HG03354 (cell line): ENCODE data around the gene SCGB1A1.
"Not testable (repeated sequence)": the region's sequence is repeated elsewhere in the genome, so short reads cannot be mapped to it uniquely, and the experiment has no call there.

Source experiments
- ATAC-seq: cut with Tn5 transposase; IDR thresholded peaks from one replicate; pipeline ENCODE4 v1.9.1; 2021; ENCODE audit warnings: mild to moderate bottlenecking; ENCODE audit not compliant: unreplicated experiment, poor library complexity, severe bottlenecking

Gene SCGB1A1

DNA sequence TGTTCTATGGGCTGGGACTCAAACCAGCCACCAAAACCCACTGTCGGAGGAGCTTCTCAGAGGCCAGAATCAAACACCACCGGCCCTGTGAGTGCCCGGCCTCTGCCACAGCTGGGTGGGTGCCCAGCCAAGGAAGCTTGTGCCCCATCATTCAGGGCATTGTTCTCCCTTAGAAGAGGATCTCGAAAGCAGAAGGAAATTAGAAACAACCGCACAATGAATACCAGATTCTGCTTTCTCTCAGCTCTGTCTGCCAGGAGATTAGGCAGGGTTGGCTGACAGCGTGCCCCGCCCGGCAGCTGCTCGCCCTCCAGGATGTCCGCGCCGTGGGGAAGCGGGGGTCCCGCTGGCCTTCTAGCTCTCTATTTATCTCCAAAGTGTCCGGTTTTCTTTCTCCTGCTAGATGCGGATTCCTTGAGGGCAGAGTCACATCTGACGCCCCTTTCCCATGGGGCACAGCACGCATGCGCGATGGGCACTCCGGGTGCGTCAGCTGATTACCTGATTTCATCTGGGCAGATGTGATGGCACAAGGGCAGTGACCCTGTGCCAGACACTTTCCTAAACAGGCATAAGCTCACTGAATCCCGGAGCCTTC, 25.5 kb downstream of the SCGB1A1 start:
- no peak for ATAC-seq

DNA sequence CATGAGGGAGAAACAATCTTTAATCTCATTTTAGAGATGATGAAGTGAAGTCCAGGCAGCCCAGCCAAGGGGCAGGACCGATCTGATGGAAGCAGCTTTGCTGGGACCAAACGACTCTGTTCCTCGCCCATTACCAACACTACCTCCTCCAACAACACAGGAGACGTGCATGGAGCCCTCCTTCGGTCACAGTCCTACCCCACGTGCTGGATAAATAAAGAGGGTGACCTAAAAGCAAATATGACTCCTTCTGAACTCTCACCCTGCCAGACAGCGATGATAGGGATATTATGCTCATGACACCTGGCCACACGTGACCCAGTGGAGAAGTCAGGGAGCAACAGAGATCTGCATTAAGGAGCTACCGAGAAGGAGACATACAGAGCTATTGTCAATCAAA, 26.0 kb downstream of the SCGB1A1 start:
- no peak for ATAC-seq

DNA sequence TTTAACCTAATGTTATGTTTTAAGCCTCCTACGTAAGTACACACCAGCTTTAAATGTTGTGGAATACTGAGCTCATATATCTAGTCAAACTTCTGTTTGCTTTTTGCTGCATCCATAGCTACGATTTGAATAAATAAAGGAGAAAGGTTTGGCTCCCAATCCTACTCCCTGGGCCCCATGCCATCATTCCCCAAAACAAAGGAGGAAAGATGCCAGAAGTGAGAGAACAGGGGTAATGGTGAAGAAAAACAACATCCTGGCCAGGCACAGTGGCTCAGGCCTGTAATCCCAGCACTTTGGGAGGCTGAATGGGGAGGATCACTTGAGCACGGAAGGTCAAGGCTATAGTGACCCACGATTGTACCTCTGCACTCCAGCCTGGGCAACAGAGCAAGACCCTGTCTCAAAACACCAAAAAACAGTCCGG, 26.5 kb downstream of the SCGB1A1 start:
- no peak for ATAC-seq

DNA sequence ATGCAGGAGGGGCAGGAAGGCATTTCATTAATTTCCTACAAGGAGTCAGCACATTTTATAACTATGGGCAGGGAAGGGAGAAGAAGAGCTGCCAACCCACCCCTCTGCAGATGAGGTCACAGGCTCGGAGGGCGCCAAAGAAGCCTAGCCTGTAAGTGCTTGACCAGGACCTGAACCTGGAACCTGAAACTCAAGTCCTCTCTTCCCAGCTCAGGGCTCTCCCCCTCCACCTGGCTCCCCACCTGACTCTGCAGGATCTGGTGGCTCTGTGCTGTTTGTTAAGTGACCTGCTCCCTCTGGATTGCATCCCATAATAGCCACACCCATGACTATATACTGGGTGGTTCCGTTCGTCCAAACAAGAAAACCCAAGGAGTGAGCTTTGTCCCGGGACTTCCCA, 27.3 kb downstream of the SCGB1A1 start:
- ATAC-seq: no peak

DNA sequence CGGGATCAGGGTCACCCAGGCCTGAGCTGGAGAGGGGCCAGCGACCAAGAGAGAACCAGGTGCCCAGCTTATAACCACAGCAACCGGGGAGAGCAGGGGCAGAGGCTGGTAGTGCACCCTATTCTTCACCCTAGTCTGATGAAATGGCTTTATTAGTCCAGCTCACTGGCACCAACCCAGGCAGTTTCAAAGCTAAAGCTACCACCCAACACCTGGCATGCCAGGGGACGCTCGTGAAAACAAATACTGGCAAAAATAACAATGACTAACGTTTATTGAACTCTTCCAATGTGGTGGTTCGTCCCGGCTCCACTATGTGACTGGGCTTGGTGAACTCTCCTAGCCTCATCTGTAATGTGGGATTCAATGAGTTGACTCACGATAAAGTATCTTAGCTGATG, 30.6 kb downstream of the SCGB1A1 start:
- no peak for ATAC-seq

DNA sequence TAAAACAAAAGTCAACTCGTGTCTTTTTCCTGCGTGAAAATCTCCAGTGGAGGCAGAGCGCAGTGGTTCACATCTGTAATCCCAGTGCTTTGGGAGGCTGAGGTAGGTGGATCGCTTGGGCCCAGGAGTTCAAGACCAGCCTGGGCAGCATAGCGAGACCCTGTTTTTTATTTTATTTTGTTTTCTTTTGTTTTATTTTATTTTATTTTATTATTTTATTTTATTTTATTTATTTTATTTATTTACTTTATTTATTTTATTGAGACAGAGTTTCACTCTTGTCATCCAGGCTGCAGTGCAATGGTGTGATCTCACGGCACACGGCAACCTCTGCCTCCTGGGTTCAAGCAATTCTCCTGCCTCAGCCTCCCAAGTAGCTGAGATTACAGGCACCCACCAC, 31.1 kb downstream of the SCGB1A1 start:
- not testable (repeated sequence) for ATAC-seq

DNA sequence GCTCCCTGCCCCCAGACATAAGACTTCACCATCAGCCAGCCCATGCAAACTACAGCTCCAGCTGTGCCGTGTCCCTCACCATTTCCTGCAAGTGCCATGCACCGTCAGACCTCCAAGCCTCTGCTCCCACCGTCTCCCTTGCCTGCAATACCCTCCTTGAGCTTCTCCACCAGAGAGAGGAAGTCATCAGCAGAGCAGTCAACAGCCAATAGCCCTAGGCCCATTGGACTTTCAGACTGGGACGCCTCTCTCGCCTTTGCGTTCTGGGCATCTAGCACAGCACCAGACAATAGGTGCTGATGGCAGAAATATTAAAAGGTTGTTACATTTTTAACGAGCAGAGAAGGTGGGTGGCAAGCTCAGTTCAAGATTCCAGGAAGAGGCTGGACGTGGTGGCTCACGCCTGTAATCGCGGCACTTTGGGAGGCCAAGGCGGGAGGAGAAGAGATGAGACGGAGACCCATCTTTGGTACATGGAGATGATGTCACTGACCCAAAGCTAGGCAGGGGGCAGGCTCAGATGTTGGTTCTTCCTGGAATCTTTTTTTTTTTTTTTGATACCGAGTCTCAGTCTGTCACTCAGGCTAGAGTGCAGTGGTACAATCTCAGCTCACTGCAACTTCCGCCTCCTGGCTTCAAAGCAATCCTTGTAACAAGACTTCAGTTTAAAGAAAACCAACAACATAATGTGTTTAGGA, 31.9 kb downstream of the SCGB1A1 start:
- ATAC-seq: no peak

DNA sequence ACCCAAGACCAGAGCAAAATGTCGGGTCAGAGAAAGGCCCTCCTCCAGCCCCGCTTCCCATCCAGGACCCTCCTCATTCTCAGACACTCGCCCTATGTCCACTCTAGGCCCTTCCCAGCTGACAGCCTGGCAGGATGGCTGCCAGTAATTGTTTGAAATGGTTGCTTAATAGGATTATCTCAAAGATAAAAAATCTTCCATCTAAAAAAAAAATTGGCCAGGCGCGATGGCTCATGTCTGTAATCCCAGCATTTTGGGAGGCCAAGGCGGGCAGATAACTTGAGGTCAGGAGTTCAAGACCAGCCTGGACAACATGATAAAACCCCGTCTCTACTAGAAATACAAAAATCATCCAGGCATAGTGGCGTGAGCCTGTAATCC, 32.4 kb downstream of the SCGB1A1 start:
- ATAC-seq: no peak

DNA sequence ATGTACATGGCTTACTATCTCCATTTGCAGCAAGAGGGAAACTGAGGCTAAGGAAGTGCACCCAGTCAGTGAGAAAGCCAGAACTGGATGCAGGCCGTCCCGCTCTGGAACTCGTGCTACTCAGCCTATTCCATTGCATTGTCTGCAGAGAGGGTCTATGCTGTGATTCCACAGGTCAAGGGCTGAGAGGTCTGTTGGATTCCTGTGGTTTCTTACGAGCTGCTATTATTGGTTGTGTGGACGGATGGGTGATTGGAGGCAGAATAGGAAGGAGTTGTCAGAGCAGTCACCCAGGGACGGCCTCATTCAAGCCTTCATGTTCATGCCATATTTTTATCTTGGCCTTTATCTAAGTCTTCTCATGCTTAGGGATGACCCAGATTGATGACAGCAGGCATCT, 33.4 kb downstream of the SCGB1A1 start:
- ATAC-seq: no peak

DNA sequence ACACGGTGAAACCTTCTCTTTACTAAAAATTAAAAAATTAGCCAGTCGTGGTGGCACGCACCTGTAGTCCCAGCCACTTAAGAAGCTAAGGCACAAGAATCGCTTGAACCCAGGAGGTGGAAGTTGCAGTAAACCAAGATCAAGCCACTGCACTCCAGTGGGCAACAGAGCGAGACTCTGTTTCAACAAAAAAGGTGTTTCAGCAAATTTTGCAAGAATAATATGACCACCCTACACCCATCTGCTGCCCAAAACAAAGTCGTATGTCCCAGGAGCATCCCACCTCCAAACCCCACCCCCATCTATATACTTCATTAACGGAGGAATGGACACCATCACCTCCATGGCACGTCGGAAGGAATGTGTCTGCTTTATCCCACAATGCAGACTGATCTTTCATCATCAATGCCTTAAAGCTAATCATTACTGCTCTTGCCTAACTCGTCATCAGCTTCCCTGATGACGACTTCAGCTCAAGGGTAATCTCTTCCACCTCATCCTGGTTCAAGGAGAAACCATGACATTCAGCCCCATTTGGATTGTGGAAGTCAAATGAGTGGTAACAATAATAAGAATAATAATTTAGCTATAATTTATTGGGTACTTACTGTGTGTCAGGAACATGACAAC, 34.1 kb downstream of the SCGB1A1 start:
- no peak for ATAC-seq

DNA sequence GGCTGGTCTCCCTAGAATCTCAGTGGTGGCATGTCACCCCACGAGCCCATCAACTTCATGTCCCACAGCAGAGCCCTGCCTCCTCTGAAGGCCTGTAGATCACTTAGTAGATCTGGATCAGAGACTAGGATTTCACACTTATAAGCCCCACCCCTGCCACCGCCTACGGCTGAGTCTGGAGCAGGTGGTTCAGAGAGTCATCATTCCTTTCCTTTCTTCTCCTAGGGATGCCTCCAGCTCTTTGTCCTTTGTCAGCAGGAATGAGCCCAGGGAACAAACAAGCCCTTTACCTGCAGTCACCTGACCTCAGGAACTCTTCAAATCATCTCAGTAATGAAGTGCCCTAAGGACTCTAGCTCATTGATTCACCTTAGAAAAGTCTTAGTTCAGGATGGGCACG, 37.8 kb downstream of the SCGB1A1 start:
- ATAC-seq: no peak

DNA sequence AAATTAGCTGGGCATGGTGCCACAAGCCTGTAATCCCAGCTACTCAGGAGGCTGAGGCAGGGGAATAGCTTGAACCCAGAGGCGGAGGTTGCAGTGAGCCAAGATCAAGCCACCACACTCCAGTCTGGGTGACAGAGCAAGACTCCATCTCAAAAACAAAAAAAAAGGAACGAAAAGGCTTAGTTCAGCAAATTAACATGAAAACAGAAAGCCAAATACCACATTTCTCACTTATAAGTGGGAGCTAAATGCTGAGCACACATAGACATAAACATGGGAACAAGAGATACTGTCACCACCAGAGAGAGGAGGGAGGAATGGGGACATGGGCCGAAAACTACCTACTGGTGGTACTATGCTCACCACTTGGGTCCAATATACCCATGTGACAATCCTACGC, 38.6 kb downstream of the SCGB1A1 start:
- no peak for ATAC-seq

DNA sequence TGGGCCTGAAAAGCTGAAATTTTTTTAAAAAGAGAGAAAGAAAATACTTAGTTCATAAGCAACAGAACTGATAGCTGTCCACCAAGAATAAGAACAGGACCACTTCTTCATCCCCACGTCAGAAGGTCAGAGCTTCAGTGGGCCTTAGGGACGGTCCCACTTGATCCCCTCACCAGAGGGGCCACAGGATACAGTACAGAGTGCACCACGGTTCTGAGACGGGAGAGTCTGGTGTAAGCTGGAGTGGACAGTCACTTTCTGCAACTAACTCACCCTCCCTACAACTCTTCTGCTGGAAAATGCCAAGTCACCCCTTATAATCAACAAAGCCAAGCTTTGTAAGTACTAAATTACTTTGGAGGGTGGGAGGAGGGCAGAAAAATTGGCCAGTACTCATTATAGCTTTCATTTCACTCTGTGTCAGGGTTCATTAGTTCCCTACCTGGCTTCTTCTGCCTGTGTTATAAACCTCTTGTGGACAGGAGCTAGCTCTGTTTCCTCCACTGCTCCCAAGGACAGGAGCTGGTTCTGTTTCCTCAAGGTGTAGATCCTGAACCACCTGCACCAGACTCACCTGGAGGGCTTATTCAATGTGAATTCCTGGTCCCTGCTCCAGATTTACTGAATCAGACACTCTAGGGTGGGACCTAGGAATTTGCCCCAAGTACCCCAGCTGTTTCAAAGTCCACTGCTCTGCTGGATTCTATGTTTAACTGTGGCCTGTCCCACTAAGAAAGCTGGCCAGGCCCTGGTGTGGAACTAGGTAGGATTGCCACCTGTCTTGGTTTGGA, 39.6 kb downstream of the SCGB1A1 start:
- ATAC-seq: no peak

DNA sequence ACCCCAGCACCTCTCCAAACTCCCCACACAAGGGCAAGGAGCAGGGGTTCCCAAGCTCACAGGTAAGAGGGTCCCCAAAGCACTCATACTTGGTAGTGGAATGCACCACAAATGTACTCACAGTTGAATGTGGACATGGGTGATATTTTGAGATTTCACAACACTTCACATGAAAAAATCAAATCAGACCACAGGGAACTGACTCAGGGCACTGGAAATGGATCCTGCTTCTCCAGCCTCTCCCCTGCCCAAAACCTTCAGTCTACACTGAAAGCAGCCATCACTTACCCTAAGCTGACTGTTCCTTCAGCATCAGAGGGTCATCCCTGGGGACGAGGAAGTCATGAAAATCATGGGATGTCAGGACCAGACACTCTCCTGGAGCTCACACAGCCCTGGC, 40.2 kb downstream of the SCGB1A1 start:
- ATAC-seq: no peak

DNA sequence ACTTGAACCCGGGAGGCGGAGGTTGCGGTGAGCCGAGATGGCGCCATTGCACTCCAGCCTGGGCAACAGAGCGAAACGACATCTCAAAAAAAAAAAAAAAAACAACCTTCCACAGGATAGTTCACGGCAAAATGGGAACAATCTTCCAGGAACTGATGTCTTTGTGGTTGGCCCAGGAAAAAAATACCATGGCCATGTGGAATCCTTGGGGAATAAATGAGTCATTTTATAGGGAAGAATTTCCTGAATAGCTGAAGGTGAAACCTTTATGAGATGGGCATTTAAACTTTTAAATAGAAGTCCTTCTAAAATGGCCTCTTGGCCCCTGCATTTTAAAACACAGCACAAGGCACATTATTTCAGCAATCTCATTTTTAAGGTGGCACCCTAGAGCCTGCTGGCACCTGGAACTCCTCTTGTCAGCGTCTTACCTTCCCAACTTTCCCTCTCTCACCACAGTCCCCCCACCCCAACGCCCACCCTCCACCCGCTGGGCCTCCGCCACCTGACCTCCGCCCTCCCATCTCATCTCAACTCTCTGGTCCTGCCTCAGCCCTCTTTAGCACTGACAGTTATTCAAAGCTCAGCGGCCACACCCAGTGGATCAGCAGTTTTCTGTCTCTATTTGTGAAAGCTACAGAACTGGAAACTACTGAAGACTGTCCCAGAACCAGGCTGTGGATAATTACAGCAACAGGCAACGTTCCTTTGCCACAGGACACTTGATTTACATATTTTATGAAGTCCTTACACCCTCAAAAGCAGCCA, 43.1 kb downstream of the SCGB1A1 start:
- no peak for ATAC-seq

DNA sequence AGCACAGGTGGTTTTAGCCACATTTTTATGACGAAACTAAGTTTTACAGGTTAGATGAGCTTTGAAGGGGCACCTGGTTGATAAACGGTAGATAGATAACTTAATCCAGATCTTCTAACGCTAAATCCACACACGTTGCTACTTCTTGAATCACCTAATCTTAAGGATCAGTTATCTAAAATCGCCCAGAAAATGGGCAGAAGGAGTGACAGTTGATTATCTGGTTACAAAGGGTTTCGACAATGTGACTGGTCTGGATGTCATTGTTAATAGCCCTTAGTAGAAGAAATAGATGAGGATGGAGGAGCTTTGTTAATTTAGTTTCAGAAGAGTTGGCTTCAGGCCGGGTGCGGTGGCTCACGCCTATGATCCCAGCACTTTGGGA, 43.7 kb downstream of the SCGB1A1 start:
- no peak for ATAC-seq

DNA sequence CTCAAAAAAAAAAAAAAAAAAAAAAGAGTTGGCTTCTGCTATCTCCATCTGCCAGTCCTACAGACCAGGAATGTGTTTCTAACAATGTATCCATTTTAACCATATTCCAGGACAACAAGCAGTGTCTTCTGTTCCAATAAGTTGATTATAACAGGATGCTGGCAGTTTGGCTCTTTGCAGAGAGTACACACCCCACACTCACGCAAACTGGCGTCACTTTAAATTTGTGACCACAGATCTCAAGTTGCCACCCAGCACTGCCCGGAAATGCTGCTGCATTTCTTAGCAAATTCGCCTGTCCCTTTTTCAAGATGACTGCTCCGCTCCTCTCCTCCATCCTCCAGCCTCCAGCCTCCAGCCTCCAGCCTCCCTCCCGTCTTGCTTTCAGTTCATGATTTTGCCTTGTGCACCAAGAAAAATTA, 44.3 kb downstream of the SCGB1A1 start:
- no peak for ATAC-seq

DNA sequence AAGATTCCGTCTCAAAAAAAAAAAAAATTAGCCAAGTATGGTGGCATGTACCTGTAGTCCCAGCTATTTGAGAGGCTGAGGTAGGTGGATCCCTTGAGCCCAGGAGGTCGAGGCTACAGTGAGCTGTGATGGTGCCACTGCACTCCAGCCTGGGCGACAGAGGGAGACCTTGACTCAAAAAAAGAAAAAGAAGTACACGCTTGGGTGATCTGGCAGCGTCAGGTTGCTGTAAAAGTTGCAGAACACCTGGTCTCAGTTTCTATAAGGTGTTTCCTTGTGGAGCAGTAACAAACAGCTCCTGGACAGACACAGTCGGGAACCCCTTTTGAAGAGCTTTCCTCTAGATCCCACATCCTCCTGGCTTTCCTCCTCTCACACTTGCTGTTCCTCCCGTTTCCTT, 45.8 kb downstream of the SCGB1A1 start:
- ATAC-seq: no peak

DNA sequence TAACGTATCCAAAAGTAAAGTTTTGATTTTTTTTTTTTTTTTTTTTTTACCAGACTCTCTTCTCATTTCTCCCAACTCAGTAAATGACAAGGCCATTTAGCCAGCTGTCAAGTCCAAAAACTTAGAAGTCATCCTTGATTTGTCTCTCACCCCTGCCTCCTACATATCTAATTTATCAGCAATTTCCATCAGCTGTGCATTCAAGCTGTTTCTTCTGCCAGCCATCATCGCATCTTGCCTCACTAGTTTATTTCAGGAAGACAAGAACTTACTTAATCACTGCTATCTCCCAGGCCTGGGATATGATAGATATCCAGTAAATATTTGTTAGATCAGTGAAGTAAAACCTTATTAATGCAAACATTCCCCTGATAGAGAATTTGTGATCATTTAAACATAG, 47.6 kb downstream of the SCGB1A1 start:
- no peak for ATAC-seq

DNA sequence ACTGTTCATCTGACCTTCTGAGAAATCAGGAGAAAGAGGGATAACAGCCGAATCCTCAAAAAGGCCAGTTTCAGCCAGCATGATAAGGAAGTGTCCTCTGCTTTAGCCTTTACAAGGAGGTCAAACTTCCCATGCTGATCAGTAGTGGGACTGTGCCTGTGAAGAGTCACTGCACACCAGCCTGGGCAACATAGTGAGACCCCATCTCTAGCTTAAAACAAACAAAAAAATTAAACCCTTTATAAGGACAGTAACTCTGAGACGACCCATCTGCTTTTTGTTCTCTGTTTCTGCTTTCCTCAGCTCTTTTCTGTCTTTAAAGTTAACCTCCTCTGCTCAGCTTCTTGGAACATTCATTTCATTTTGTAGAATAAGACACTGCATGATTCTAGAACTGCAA, 49.7 kb downstream of the SCGB1A1 start:
- ATAC-seq: no peak
